Fibroblast of lung (primary cell): ENCODE results near the gene ATP1A3.
A peak's percentile ranks its signal among the peaks of the same experiment; 100 is the strongest.

Experiments used
- EZH2 ChIP-seq: IDR thresholded peaks from 2 replicates; pipeline ENCODE4 v1.5.1; 2012; ENCODE audit warnings: low read length, control low read depth, mild to moderate bottlenecking; ENCODE audit errors: missing control alignments
- TF ChIP-seq, protein P1 (sequence below), 2 donors: IDR thresholded peaks in 1 of 2; conservative IDR thresholded peaks in 1 of 2; 1 replicate in 1 of 2; 2 replicates in 1 of 2; pipeline ENCODE4 v1.5.1; 2011 to 2012; ENCODE audit warnings: low read length in 2 of 2, control low read depth in 1 of 2, inconsistent platforms in 1 of 2, low read depth in 1 of 2, mild to moderate bottlenecking in 1 of 2

DNA sequence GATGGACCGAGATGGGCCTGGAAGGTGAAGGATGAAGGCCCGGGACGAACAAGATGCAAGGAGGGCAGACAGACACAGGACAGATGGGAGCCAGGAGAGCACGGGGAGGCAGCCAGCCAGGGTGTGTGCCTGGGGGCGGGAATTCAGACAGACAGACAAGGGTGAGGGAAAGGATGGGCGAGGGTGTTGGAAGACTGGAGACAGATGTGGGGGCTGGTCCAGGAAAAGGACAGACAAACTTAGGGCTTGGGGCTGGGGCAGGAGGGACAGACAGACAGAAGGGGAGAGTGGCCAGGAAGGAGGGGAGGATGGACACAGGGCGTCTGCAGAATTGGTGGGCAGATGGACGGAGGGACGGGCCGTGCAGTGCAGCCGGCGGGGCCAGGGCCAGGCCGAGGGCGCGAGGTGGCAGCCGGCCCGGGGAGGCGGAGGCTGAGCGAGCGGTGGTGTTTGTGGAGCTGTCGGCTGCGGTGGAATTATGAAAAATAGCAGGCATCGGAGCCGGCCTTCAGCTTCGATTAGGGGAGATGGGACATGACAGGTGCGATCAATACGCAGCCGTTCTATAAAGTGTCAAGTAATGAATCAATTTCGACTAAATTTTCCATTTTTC, 61.2 kb downstream of the ATP1A3 start:
- TF ChIP-seq, protein P1, sequence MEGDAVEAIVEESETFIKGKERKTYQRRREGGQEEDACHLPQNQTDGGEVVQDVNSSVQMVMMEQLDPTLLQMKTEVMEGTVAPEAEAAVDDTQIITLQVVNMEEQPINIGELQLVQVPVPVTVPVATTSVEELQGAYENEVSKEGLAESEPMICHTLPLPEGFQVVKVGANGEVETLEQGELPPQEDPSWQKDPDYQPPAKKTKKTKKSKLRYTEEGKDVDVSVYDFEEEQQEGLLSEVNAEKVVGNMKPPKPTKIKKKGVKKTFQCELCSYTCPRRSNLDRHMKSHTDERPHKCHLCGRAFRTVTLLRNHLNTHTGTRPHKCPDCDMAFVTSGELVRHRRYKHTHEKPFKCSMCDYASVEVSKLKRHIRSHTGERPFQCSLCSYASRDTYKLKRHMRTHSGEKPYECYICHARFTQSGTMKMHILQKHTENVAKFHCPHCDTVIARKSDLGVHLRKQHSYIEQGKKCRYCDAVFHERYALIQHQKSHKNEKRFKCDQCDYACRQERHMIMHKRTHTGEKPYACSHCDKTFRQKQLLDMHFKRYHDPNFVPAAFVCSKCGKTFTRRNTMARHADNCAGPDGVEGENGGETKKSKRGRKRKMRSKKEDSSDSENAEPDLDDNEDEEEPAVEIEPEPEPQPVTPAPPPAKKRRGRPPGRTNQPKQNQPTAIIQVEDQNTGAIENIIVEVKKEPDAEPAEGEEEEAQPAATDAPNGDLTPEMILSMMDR (conservative IDR thresholded peaks at IDR 0.05 in 1 of 2, IDR thresholded peaks at IDR 0.05 in 1 of 2; ENCODE audit: low read depth in 1 of 2, low read length in 2 of 2), result no peak
- TF ChIP-seq EZH2, result peak; percentile 88
